DND-41 (cell line): ENCODE results near the gene IQCH.

Source experiments
- ATAC-seq: fragments of 200-7000 bp; cut with Tn5 transposase; 3 replicates; pipeline ENCODE4 v1.9.1; 2021; ENCODE audit warnings: low read depth; ENCODE audit not compliant: insufficient read depth
- DNase-seq: peaks from one replicate; pipeline ENCODE4 v3.0.0-alpha.2; 2020
- H2AFZ ChIP-seq: 2 replicates; pipeline ENCODE4 v1.6.0; 2012; ENCODE audit warnings: low read depth, low read length
- H3K27ac ChIP-seq: 2 replicates; pipeline ENCODE4 v1.5.1; 2012; ENCODE audit warnings: low read length, inconsistent platforms
- H3K27me3 ChIP-seq: fragments of 200-600 bp; sonication (generic); 2 replicates; pipeline ENCODE4 v1.6.0; 2012; ENCODE audit warnings: low read length, mild to moderate bottlenecking, inconsistent platforms; ENCODE audit not compliant: insufficient read depth, poor library complexity
- H3K36me3 ChIP-seq: 2 replicates; pipeline ENCODE4 v1.5.1; 2012; ENCODE audit warnings: low read length, inconsistent platforms; ENCODE audit not compliant: insufficient read depth
- H3K4me1 ChIP-seq: 2 replicates; pipeline ENCODE4 v1.5.1; 2012; ENCODE audit warnings: mild to moderate bottlenecking, low read length; ENCODE audit not compliant: insufficient read depth
- H3K4me2 ChIP-seq: 2 replicates; pipeline ENCODE4 v1.6.0; 2012; ENCODE audit warnings: mild to moderate bottlenecking, moderate library complexity, low read length, inconsistent platforms; ENCODE audit not compliant: insufficient read depth
- H3K4me3 ChIP-seq, 2 experiments: fragments of 200-600 bp in 1 of 2; shearing (Covaris generic) in 1 of 2; 2 replicates each; pipeline ENCODE4 v1.5.1; 2012 to 2016; ENCODE audit warnings: inconsistent platforms in 2 of 2, low read length in 2 of 2, mild to moderate bottlenecking in 2 of 2, low read depth in 1 of 2, moderate library complexity in 1 of 2
- H3K79me2 ChIP-seq: 2 replicates; pipeline ENCODE4 v1.6.0; 2012; ENCODE audit warnings: low read length, inconsistent platforms; ENCODE audit not compliant: insufficient read depth
- H3K9ac ChIP-seq: 2 replicates; pipeline ENCODE4 v1.6.0; 2012; ENCODE audit warnings: low read depth, mild to moderate bottlenecking, inconsistent platforms, low read length, moderate library complexity
- H3K9me3 ChIP-seq: 2 replicates; pipeline ENCODE4 v1.5.1; 2012; ENCODE audit warnings: low read length, moderate library complexity, mild to moderate bottlenecking, inconsistent platforms; ENCODE audit not compliant: insufficient read depth, severe bottlenecking
- H4K20me1 ChIP-seq: 2 replicates; pipeline ENCODE4 v1.6.0; 2012; ENCODE audit warnings: low read length; ENCODE audit not compliant: insufficient read depth
- EZH2 ChIP-seq: IDR thresholded peaks from 3 replicates; pipeline ENCODE4 v1.6.1; 2012; ENCODE audit warnings: borderline replicate concordance, low read depth, mild to moderate bottlenecking, moderate library complexity, low read length, inconsistent platforms; ENCODE audit not compliant: severe bottlenecking
- TF ChIP-seq, protein P1 (sequence below): IDR thresholded peaks from 2 replicates; pipeline ENCODE4 v1.5.1; 2012; ENCODE audit warnings: borderline replicate concordance, low read length, moderate library complexity, mild to moderate bottlenecking; ENCODE audit not compliant: poor library complexity, severe bottlenecking; ENCODE audit errors: extremely low read depth

IQCH gene

GRCh38 chr15:67472957-67473356 lies 218.4 kb downstream of the IQCH start:
- no peak overlapping the region for H3K9ac ChIP-seq
- no peak for DNase-seq
- H3K4me2 ChIP-seq, result no peak overlapping the region
- no peaks in the 10 kb centered on the region for H3K79me2 ChIP-seq
- no peak for TF ChIP-seq EZH2
- no peak for ATAC-seq
- H2AFZ ChIP-seq, result no peak overlapping the region
- H3K27me3 ChIP-seq, result no peaks in the 10 kb centered on the region
- no peaks in the 10 kb centered on the region for H3K9me3 ChIP-seq
- no peaks in the 10 kb centered on the region for H3K36me3 ChIP-seq
- no peaks in the 10 kb centered on the region for H4K20me1 ChIP-seq
- peaks cover 6% of the 10 kb centered on the region; the same call in 1 of the 2 replicates for H3K4me1 ChIP-seq
- no peak overlapping the region for H3K27ac ChIP-seq
- H3K4me3 ChIP-seq, result no peak overlapping the region

- no peaks in the 10 kb centered on the region for H3K9me3 ChIP-seq
- no peak overlapping the region for H2AFZ ChIP-seq
- no peak overlapping the region for H3K9ac ChIP-seq
- no peaks in the 10 kb centered on the region for H3K79me2 ChIP-seq
- H3K4me1 ChIP-seq, result peaks cover 6% of the 10 kb centered on the region; the same call in 1 of the 2 replicates
- H3K36me3 ChIP-seq, result no peaks in the 10 kb centered on the region
- no peak overlapping the region for H3K27ac ChIP-seq
- ATAC-seq (no peak), DNase-seq (no peak)
- TF ChIP-seq, protein P1, sequence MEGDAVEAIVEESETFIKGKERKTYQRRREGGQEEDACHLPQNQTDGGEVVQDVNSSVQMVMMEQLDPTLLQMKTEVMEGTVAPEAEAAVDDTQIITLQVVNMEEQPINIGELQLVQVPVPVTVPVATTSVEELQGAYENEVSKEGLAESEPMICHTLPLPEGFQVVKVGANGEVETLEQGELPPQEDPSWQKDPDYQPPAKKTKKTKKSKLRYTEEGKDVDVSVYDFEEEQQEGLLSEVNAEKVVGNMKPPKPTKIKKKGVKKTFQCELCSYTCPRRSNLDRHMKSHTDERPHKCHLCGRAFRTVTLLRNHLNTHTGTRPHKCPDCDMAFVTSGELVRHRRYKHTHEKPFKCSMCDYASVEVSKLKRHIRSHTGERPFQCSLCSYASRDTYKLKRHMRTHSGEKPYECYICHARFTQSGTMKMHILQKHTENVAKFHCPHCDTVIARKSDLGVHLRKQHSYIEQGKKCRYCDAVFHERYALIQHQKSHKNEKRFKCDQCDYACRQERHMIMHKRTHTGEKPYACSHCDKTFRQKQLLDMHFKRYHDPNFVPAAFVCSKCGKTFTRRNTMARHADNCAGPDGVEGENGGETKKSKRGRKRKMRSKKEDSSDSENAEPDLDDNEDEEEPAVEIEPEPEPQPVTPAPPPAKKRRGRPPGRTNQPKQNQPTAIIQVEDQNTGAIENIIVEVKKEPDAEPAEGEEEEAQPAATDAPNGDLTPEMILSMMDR, result no peak
- TF ChIP-seq EZH2, result no peak
- H4K20me1 ChIP-seq, result no peaks in the 10 kb centered on the region
- H3K4me2 ChIP-seq, result no peak overlapping the region
- no peak overlapping the region for H3K4me3 ChIP-seq
- no peaks in the 10 kb centered on the region for H3K27me3 ChIP-seq
Measured at GRCh38 chr15:67474405-67475110, 220.0 kb downstream of the IQCH start.

- DNase-seq (no peak), ATAC-seq (no peak)
- no peaks in the 10 kb centered on the region for H3K79me2 ChIP-seq
- H3K36me3 ChIP-seq, result no peaks in the 10 kb centered on the region
- no peak overlapping the region for H2AFZ ChIP-seq
- H3K27me3 ChIP-seq, result no peaks in the 10 kb centered on the region
- H3K4me3 ChIP-seq, result no peak overlapping the region
- no peak overlapping the region for H3K9ac ChIP-seq
- no peak overlapping the region for H3K27ac ChIP-seq
- TF ChIP-seq, protein P1, result no peak
- no peak overlapping the region for H3K4me2 ChIP-seq
- H4K20me1 ChIP-seq, result no peaks in the 10 kb centered on the region
- H3K4me1 ChIP-seq, result 0 out of 2 replicates have a peak, but pooled peaks cover under 1% of the 10 kb centered on the region
- H3K9me3 ChIP-seq, result no peaks in the 10 kb centered on the region
Measured at GRCh38 chr15:67479781-67480505, 225.4 kb downstream of the IQCH start.

DNA sequence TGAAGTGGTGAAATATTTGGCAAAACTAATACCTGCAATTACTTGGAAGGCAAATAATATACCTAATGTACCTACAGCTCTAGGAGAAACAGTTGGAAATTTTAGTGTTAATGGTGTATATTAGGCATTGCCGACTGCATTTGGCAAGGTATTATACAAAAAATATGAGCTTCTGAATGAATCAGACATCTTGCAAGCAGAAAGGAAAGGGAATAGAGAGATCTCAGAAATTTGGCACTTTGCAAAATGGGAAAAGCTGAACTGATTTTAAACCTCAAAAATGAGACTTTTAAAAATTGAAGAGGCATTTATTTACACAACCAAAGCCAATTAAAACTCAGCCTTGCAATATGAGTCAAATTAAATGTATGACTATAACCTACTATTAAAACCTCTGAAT lies 226.2 kb downstream of the IQCH start:
- Histone ChIP-seq H3K79me2 (no peaks in the 10 kb centered on the region), H3K4me3 (no peak overlapping the region), H3K27ac (no peak overlapping the region), H3K9me3 (no peaks in the 10 kb centered on the region), H3K4me2 (no peak overlapping the region), H3K36me3 (no peaks in the 10 kb centered on the region), H2AFZ (no peak overlapping the region), H4K20me1 (no peaks in the 10 kb centered on the region), H3K27me3 (no peaks in the 10 kb centered on the region), H3K9ac (no peak overlapping the region), H3K4me1 (no peaks in the 10 kb centered on the region)
- no peak for ATAC-seq
- DNase-seq, result no peak
- TF ChIP-seq, protein P1, result no peak
- no peak for TF ChIP-seq EZH2
